Measurements from ENCODE around the gene SRPK2. TPM values are rescaled to one million over a fixed set of nuclear protein-coding genes. Genes with fewer than 3 reads are reported as not detected.

SRPK2 gene
- total RNA-seq, 1 experiment from 2014 or later, result 59.8 TPM

DNA sequence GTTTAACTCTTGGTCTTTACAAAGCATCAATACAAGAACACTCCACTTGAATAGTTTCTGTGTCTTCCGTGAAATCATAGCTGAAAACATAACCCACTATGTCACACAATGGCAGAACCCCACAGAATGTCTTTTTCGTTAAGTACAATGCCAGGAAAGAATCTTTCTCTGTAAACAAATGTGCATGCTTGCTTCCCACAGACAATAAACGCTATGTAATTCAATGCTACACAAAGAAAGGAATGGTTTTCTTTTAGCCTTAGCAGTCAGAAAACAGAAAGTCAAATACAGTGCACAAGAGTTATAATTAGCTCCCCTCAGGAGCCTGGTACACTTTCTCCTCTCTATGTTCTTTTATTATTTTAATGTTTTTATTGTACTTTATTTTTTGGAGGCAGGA lies 186.1 kb downstream of the SRPK2 start:
- intact Hi-C loops (cut with micrococcal nuclease; ENCODE audit: unreplicated experiment), result no loop called here
- no peak for DNase-seq (ENCODE audit: low spot score)
- no peaks in the 10 kb centered on the region for H3K9me3 ChIP-seq (ENCODE audit: low read depth, low read length, poor library complexity, severe bottlenecking)
- peaks cover 6% of the 10 kb centered on the region for H3K4me1 ChIP-seq (ENCODE audit: insufficient read depth, low read length, poor library complexity, severe bottlenecking)
- POLR2A ChIA-PET (ENCODE audit: low non-redundant PET), result no interaction called here
- TSS peak; percentile 10 for BruUV-seq (replicated peaks)
- TF ChIP-seq, protein P1, sequence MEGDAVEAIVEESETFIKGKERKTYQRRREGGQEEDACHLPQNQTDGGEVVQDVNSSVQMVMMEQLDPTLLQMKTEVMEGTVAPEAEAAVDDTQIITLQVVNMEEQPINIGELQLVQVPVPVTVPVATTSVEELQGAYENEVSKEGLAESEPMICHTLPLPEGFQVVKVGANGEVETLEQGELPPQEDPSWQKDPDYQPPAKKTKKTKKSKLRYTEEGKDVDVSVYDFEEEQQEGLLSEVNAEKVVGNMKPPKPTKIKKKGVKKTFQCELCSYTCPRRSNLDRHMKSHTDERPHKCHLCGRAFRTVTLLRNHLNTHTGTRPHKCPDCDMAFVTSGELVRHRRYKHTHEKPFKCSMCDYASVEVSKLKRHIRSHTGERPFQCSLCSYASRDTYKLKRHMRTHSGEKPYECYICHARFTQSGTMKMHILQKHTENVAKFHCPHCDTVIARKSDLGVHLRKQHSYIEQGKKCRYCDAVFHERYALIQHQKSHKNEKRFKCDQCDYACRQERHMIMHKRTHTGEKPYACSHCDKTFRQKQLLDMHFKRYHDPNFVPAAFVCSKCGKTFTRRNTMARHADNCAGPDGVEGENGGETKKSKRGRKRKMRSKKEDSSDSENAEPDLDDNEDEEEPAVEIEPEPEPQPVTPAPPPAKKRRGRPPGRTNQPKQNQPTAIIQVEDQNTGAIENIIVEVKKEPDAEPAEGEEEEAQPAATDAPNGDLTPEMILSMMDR (conservative IDR thresholded peaks at IDR 0.05; ENCODE audit: low read depth, low read length), result no peak
- no peak for TF ChIP-seq EZH2 (IDR thresholded peaks at IDR 0.05; ENCODE audit: borderline replicate concordance, low read depth, low read length, poor library complexity, severe bottlenecking)
- no peaks in the 10 kb centered on the region for H3K36me3 ChIP-seq (ENCODE audit: insufficient read depth, low read length, poor library complexity, severe bottlenecking)
- H3K4me3 ChIP-seq (ENCODE audit: low read depth, low read length, poor library complexity, severe bottlenecking), result no peak overlapping the region
- H3K27ac ChIP-seq (ENCODE audit: low read depth, low read length, poor library complexity, severe bottlenecking), result no peak overlapping the region
- CTCF ChIA-PET, result no interaction called here
- no peaks in the 10 kb centered on the region for H3K27me3 ChIP-seq (replicated peaks; ENCODE audit: insufficient read depth, low read depth, low read length, poor library complexity)

DNA sequence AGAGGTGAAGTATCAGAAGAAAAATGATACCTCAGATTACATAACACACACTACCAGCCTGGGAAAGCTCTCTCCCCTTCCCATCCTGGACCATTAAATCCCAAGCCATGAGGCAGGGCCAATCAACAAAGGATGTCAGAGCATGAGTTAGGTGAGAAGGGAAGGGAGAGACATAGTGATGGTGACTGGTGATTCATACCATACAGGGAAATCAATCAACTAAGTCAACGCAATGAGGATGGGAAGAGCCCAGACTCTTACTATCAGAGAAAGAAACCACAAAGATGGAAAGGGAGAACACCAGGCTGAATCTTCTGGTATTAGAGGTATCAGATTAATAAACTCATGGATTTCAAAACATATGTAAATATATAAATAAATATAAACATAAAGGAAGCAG lies 189.3 kb downstream of the SRPK2 start:
- Histone ChIP-seq H3K9me3 (ENCODE audit: low read depth, low read length, poor library complexity, severe bottlenecking) (no peaks in the 10 kb centered on the region), H3K4me3 (ENCODE audit: low read depth, low read length, poor library complexity, severe bottlenecking) (no peak overlapping the region), H3K27ac (ENCODE audit: low read depth, low read length, poor library complexity, severe bottlenecking) (no peak overlapping the region), H3K27me3 (replicated peaks; ENCODE audit: insufficient read depth, low read depth, low read length, poor library complexity) (no peaks in the 10 kb centered on the region), H3K36me3 (ENCODE audit: insufficient read depth, low read length, poor library complexity, severe bottlenecking) (no peaks in the 10 kb centered on the region), H3K4me1 (ENCODE audit: insufficient read depth, low read length, poor library complexity, severe bottlenecking) (peaks cover 6% of the 10 kb centered on the region)
- CTCF ChIA-PET, result interaction anchor here (0.6 kb wide), 1 partner anchor 26 kb away, joined by 4 read pairs; no protein-coding TSS in a partner anchor
- POLR2A ChIA-PET (ENCODE audit: low non-redundant PET), result no interaction called here
- TF ChIP-seq, protein P1 (conservative IDR thresholded peaks at IDR 0.05; ENCODE audit: low read depth, low read length), result no peak
- no peak for TF ChIP-seq EZH2 (IDR thresholded peaks at IDR 0.05; ENCODE audit: borderline replicate concordance, low read depth, low read length, poor library complexity, severe bottlenecking)
- intact Hi-C loops (cut with micrococcal nuclease; ENCODE audit: unreplicated experiment), result no loop called here
- no peak for DNase-seq (ENCODE audit: low spot score)
- no TSS peak for BruUV-seq (replicated peaks)

DNA sequence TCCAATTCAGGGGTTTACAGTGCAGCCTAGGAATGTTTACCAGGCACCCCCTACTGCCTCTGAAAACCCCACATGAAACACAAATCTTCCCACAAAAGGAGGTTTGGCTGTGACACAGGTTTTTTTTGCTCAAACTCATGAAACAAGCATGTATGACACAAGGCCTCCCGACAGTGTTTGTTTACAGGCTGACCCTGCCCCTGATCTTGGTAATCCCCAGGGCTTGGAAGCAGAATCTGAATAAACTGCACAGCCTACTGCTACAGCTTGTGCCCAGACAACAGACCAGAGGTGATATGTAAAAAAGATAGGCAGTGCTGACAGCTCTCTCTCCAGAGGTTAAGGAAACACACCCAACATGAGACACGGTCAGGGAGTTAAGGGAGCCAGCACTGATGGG lies 190.5 kb downstream of the SRPK2 start:
- ChIA-PET CTCF (no interaction called here), POLR2A (ENCODE audit: low non-redundant PET) (no interaction called here)

More for the DNA sequence above, 190.5 kb downstream of the SRPK2 start:
- Histone ChIP-seq H3K4me3 (ENCODE audit: low read depth, low read length, poor library complexity, severe bottlenecking) (no peak overlapping the region), H3K9me3 (ENCODE audit: low read depth, low read length, poor library complexity, severe bottlenecking) (no peaks in the 10 kb centered on the region), H3K4me1 (ENCODE audit: insufficient read depth, low read length, poor library complexity, severe bottlenecking) (peaks cover 6% of the 10 kb centered on the region), H3K36me3 (ENCODE audit: insufficient read depth, low read length, poor library complexity, severe bottlenecking) (no peaks in the 10 kb centered on the region), H3K27me3 (replicated peaks; ENCODE audit: insufficient read depth, low read depth, low read length, poor library complexity) (no peaks in the 10 kb centered on the region), H3K27ac (ENCODE audit: low read depth, low read length, poor library complexity, severe bottlenecking) (no peak overlapping the region)
- BruUV-seq (replicated peaks), result no TSS peak
- no peak for DNase-seq (ENCODE audit: low spot score)
- TF ChIP-seq, protein P1 (conservative IDR thresholded peaks at IDR 0.05; ENCODE audit: low read depth, low read length), result no peak
- TF ChIP-seq EZH2 (IDR thresholded peaks at IDR 0.05; ENCODE audit: borderline replicate concordance, low read depth, low read length, poor library complexity, severe bottlenecking), result no peak
- intact Hi-C loops (cut with micrococcal nuclease; ENCODE audit: unreplicated experiment), result no loop called here
